HAP-1 (cell line): ENCODE measurements around the gene PCDHB6.
"Not testable (repeated sequence)": the region's sequence is repeated elsewhere in the genome, so short reads cannot be mapped to it uniquely, and the experiment has no call there.

Experiments
- DNase-seq, 2 experiments: peaks; one replicate each; pipeline ENCODE4 v3.0.0-alpha.2; 2016 to 2020; ENCODE audit warnings: low spot score in 2 of 2
- H3K27me3 ChIP-seq: fragments of 250-450 bp; sonication (Bioruptor Pico); 2 replicates; pipeline ENCODE4 v1.5.1; 2020; ENCODE audit warnings: low read depth, mild to moderate bottlenecking, moderate library complexity
- H3K36me3 ChIP-seq: fragments of 250-450 bp; sonication (Bioruptor Pico); replicated peaks from 2 replicates; pipeline ENCODE4 v1.5.1; 2020; ENCODE audit warnings: mild to moderate bottlenecking
- H3K4me1 ChIP-seq: fragments of 250-450 bp; sonication (Bioruptor Pico); 2 replicates; pipeline ENCODE4 v1.5.1; 2020; ENCODE audit warnings: mild to moderate bottlenecking
- H3K4me3 ChIP-seq: fragments of 250-450 bp; sonication (Bioruptor Pico); 2 replicates; pipeline ENCODE4 v1.5.1; 2020; ENCODE audit warnings: mild to moderate bottlenecking, moderate library complexity
- H3K9me3 ChIP-seq: fragments of 250-450 bp; sonication (Bioruptor Pico); 2 replicates; pipeline ENCODE4 v1.5.1; 2020; ENCODE audit warnings: mild to moderate bottlenecking, moderate library complexity
- in situ Hi-C: fragments of 300-500 bp; cut with MboI; formaldehyde crosslinking; loops from 3 replicates; pipeline ENCODE4 v1.14.3; 2020; ENCODE audit warnings: low sequenced_read_pairs, inconsistent platforms, mixed read lengths

PCDHB6 gene

GRCh38 chr5:141179876-141180275 is 30.0 kb downstream of the PCDHB6 start:
- in situ Hi-C loops, H3K9me3 ChIP-seq, H3K4me1 ChIP-seq, H3K27me3 ChIP-seq, H3K36me3 ChIP-seq, DNase-seq, H3K4me3 ChIP-seq: not testable (repeated sequence)

DNA sequence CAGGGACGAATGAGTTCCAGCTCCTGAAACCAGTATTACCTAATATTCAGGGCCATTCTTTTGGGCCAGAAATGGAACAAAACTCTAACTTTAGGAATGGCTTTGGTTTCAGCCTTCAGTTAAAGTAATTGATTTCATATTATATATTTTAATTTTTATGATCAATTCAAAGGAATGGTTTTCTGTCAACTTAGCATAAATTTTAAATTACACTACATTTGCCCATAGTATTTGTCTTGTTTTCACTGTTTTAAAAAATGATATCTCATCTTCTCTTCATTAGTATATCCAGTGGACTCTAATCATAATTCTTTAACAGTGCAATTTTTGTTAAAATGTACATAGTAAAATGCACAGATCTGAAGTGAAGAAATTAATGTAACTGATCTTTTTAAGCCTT is 30.5 kb downstream of the PCDHB6 start:
- no peaks in the 10 kb centered on the region for H3K27me3 ChIP-seq
- no peak for DNase-seq
- H3K9me3 ChIP-seq, result no peaks in the 10 kb centered on the region; the same call in 1 of the 2 replicates
- H3K4me3 ChIP-seq, result no peak overlapping the region
- H3K4me1 ChIP-seq, result no peaks in the 10 kb centered on the region
- in situ Hi-C loops, result no loop called here
- no peaks in the 10 kb centered on the region for H3K36me3 ChIP-seq

DNA sequence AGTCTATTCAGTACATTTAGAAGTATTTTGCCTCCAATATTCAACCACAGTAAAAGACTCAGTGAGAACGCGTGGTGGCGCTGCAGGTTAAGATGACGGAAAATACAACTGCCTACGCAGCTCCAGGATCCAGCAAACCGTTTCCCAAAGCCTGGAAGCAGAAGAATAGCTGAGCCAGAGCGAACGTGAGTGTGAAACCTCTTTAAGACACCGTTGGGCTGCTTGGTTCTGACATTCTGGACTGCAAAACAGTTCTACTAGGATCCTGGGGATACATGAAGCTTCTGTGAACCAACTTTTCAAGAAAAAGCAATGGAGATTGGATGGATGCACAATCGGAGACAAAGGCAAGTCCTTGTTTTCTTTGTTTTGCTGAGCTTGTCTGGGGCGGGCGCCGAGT is 32.4 kb downstream of the PCDHB6 start, which contains the start of gene PCDHB16:
Gene PCDHB16 (plus strand): TSS at position 140 of the 400 bp plus-strand sequence. CDS start 173 bp downstream, at position 313.
- Histone ChIP-seq H3K36me3 (no peaks in the 10 kb centered on the region), H3K9me3 (no peaks in the 10 kb centered on the region; the same call in 1 of the 2 replicates), H3K4me1 (no peaks in the 10 kb centered on the region), H3K27me3 (no peaks in the 10 kb centered on the region), H3K4me3 (no peak within 1 kb of the TSS)
- in situ Hi-C loops, result no loop called here
- DNase-seq, result no peak

GRCh38 chr5:141184117-141184855 is 34.4 kb downstream of the PCDHB6 start:
- in situ Hi-C loops, DNase-seq, H3K4me1 ChIP-seq, H3K4me3 ChIP-seq, H3K9me3 ChIP-seq, H3K27me3 ChIP-seq, H3K36me3 ChIP-seq: not testable (repeated sequence)

DNA sequence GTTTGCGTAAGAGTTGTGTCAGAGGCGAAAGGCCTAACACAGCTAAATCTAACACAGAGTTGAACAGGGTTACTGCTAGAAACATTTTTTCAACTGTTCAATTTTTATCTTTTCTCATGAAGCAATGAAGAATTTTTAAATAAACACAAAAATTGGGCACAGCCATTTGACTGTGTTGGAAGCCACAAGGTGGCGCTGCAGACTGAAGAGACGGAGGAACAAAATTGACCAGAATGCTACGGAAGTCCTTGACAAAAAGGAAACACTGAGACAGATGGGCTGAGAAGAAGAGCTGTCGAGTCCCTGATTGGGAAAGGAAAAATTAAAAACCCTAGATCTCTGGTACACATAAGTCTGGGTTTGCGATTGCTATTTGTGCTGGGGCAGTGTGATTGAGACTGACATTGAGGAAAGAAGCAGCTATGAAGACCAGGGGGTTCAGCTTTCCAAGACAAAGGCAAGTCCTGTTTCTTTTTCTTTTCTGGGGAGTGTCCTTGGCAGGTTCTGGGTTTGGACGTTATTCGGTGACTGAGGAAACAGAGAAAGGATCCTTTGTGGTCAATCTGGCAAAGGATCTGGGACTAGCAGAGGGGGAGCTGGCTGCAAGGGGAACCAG is 37.1 kb downstream of the PCDHB6 start, which contains the start of gene PCDHB9:
Gene PCDHB9 (plus strand): TSS at position 265 of the 616 bp plus-strand sequence. CDS start 158 bp downstream, at position 423.
- Histone ChIP-seq H3K4me3 (no peak within 1 kb of the TSS), H3K27me3 (no peaks in the 10 kb centered on the region), H3K9me3 (no peaks in the 10 kb centered on the region), H3K4me1 (no peaks in the 10 kb centered on the region), H3K36me3 (no peaks in the 10 kb centered on the region)
- DNase-seq, result peak; percentile 23 to 67
- in situ Hi-C loops, result no loop called here

- H3K9me3 ChIP-seq, H3K4me3 ChIP-seq, H3K36me3 ChIP-seq, DNase-seq, in situ Hi-C loops, H3K4me1 ChIP-seq, H3K27me3 ChIP-seq: not testable (repeated sequence)
Observed at GRCh38 chr5:141188682-141189081, 38.8 kb downstream of the PCDHB6 start.

- in situ Hi-C loops, H3K27me3 ChIP-seq, H3K4me1 ChIP-seq, H3K36me3 ChIP-seq, H3K9me3 ChIP-seq, DNase-seq, H3K4me3 ChIP-seq: not testable (repeated sequence)
Observed at GRCh38 chr5:141189131-141189530, 39.3 kb downstream of the PCDHB6 start.

- in situ Hi-C loops, result no loop called here
- peak; percentile 39 to 77 for DNase-seq
- Histone ChIP-seq H3K4me3 (no peak within 1 kb of the TSS), H3K27me3 (no peaks in the 10 kb centered on the region), H3K36me3 (no peaks in the 10 kb centered on the region), H3K9me3 (no peaks in the 10 kb centered on the region), H3K4me1 (no peaks in the 10 kb centered on the region)
Observed at GRCh38 chr5:141192110-141192725, 42.4 kb downstream of the PCDHB6 start, which contains the start of gene PCDHB10. Gene PCDHB10, plus strand, starts transcription at chr5:141192353. Its CDS starts 200 bp downstream, at chr5:141192553.

- H3K9me3 ChIP-seq, H3K27me3 ChIP-seq, H3K4me3 ChIP-seq, H3K4me1 ChIP-seq, H3K36me3 ChIP-seq, in situ Hi-C loops, DNase-seq: not testable (repeated sequence)
Observed at GRCh38 chr5:141194332-141194731, 44.5 kb downstream of the PCDHB6 start.

- in situ Hi-C loops, result no loop called here
- no peaks in the 10 kb centered on the region for H3K9me3 ChIP-seq
- H3K4me1 ChIP-seq, result no peaks in the 10 kb centered on the region
- H3K36me3 ChIP-seq, result no peaks in the 10 kb centered on the region
- H3K27me3 ChIP-seq, result no peaks in the 10 kb centered on the region
- no peak for DNase-seq
- H3K4me3 ChIP-seq, result no peak overlapping the region
Observed at GRCh38 chr5:141196363-141196762, 46.5 kb downstream of the PCDHB6 start.

DNA sequence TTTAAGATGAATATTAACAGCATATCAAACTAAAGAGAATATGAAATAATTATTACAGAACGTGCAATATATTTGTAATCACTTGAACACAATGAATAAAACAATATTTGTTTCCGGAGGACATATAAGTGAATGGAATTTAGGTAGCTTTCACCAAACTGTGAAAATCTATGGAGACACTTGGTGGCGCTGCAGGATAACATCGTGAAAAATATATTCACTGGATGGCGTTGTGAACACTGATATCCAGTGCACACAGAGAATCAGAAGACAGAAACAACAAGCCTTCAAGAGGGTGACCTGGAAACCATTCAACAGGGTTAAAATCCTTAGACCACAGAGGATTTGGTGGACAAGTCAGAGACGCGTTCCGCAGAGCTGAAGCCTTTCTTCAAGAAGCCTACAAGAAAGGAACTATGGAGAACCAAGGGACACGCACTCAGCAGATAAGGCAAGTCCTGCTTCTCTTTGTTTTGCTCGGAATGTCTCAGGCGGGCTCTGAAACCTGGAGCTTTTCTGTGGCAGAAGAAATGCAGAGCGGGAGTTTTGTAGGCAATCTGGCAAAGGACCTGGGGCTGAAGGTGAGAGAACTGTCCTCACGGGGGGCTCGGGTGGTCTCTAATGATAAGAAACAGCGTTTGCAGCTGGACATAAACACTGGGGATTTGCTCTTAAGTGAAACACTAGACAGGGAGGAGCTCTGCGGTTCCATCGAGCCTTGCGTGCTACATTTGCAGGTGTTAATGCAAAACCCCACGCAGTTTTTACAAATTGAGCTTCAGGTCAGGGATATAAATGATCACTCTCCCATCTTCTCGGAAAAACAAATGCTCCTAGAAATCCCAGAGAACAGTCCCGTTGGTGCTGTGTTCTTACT is 49.7 kb downstream of the PCDHB6 start, which contains the start of gene PCDHB11:
Gene PCDHB11 (plus strand): TSS at position 269 of the 877 bp plus-strand sequence. CDS start 148 bp downstream, at position 417.
- Histone ChIP-seq H3K4me3 (no peak within 1 kb of the TSS), H3K9me3 (no peaks in the 10 kb centered on the region), H3K4me1 (no peaks in the 10 kb centered on the region), H3K36me3 (no peaks in the 10 kb centered on the region), H3K27me3 (no peaks in the 10 kb centered on the region)
- peak; percentile 4 to 47 for DNase-seq
- in situ Hi-C loops, result loop anchor here (25.0 kb wide), 1 partner anchor 363 kb away; no protein-coding TSS in a partner anchor

- not testable (repeated sequence) for H3K4me1 ChIP-seq, DNase-seq, H3K36me3 ChIP-seq, H3K27me3 ChIP-seq, H3K9me3 ChIP-seq, H3K4me3 ChIP-seq
- in situ Hi-C loops, result loop anchor here (25.0 kb wide), 1 partner anchor 361 kb away; no protein-coding TSS in a partner anchor
Observed at GRCh38 chr5:141201126-141201525, 51.3 kb downstream of the PCDHB6 start.

DNA sequence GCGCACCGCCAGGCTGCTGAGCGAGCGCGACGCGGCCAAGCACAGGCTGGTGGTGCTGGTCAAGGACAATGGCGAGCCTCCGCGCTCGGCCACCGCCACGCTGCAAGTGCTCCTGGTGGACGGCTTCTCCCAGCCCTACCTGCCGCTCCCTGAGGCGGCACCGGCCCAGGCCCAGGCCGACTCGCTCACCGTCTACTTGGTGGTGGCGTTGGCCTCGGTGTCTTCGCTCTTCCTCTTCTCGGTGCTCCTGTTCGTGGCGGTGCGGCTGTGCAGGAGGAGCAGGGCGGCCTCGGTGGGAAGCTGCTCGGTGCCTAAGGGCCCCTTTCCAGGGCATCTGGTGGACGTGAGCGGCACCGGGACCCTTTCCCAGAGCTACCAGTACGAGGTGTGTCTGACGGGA is 51.8 kb downstream of the PCDHB6 start:
- H3K36me3 ChIP-seq, H3K4me3 ChIP-seq, H3K4me1 ChIP-seq, DNase-seq, H3K27me3 ChIP-seq, H3K9me3 ChIP-seq: not testable (repeated sequence)
- in situ Hi-C loops, result loop anchor here (25.0 kb wide), 1 partner anchor 361 kb away; no protein-coding TSS in a partner anchor
